Cerebellar nuclear complex (tissue), 1 donor: ENCODE data around the gene CAGE1.

Experiments used
- DNase-seq, 2 experiments: peaks; one replicate each; lab custom pipeline; 2025; lab: John Stamatoyannopoulos, UW

Gene CAGE1

GRCh38 chr6:7309050-7309449 is 80.5 kb downstream of the CAGE1 start:
- DNase-seq: no peak

- DNase-seq: no peak
Observed at GRCh38 chr6:7307533-7307932, 82.0 kb downstream of the CAGE1 start.

DNA sequence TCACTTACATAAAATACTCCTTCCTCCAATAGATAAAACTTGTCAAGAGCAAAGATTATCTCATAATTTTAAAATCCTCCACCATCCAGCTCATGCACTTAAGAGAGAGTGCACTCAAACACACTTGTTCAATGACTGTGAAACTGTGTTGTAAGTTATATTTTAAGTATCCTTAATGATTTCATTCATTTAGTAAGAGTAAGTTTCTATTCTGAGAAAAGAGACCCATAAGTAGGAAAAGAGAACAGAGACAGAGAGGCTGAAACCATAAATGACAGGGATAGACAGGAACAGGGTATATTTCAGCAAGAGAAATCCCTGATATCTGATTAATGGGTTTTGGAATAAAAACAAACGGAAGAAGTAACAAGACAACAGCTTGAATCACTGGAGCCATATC is 84.7 kb downstream of the CAGE1 start:
- no peak for DNase-seq

GRCh38 chr6:7301702-7302101 is 87.8 kb downstream of the CAGE1 start:
- no peak for DNase-seq

- DNase-seq: no peak
Observed at GRCh38 chr6:7300926-7301325, 88.6 kb downstream of the CAGE1 start.

DNA sequence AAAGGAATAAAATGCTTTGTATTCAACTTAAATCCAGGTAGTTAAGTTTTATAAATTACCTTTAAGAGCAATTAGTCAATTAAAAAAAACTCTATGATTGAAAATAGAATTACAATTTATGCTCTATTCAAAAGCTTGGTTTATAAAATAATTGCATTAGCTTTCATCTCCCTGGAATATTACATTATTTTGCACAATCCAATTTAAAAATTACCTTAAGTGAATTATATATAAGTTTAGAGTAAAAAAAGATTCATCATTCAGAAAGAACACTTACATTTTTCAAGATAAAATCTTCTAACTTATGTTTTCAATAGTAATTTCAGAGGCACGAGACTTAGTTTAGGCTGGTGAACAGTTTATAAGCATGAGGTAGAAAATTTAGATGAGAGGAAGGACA is 91.4 kb downstream of the CAGE1 start:
- no peak for DNase-seq

GRCh38 chr6:7296602-7297001 is 92.9 kb downstream of the CAGE1 start:
- no peak for DNase-seq

GRCh38 chr6:7295916-7296315 is 93.6 kb downstream of the CAGE1 start:
- DNase-seq: no peak

- DNase-seq: no peak
Observed at GRCh38 chr6:7292596-7293255, 96.8 kb downstream of the CAGE1 start.

DNA sequence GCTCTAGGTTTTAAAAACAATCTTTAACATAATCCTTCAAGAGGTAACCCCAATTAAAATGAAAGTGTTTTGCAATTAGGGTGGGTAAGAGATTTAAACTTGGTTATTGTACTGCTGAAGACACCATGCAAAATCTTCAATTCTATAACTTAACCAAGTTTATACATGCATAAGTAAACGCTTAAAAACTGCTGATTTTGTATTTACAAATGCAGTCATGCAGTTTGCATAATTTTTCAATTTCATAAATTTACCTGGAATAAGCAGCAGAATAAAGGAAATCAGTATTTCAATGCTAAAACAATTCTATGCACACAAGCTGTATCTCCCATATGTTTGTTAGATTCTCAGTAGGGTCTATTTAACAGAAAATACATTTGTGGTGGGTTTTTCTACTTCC is 99.5 kb downstream of the CAGE1 start:
- no peak for DNase-seq

GRCh38 chr6:7285416-7285815 is 104.1 kb downstream of the CAGE1 start:
- DNase-seq: no peak

- DNase-seq: no peak
Observed at GRCh38 chr6:7283676-7284075, 105.9 kb downstream of the CAGE1 start.

GRCh38 chr6:7282097-7282906 is 107.2 kb downstream of the CAGE1 start:
- no peak for DNase-seq
